Measurements from ENCODE around the gene HTR1B. TPM values are rescaled to one million over a fixed set of nuclear protein-coding genes. Genes with fewer than 3 reads are reported as not detected.

Gene HTR1B
- total RNA-seq, 1 donor from 2014 or later, result not detected

- H3K4me3 ChIP-seq (ENCODE audit: low read depth, low read length), result no peak overlapping the region
- DNase-seq (ENCODE audit: low read depth), result no peak
- TF ChIP-seq CTCF (conservative IDR thresholded peaks at IDR 0.05; ENCODE audit: low read depth, low read length), result no peak
Measured at GRCh38 chr6:77482981-77483380, 19.7 kb upstream of the HTR1B start.

- no peak overlapping the region for H3K4me3 ChIP-seq (ENCODE audit: low read depth, low read length)
- no peak for TF ChIP-seq CTCF (conservative IDR thresholded peaks at IDR 0.05; ENCODE audit: low read depth, low read length)
- DNase-seq (ENCODE audit: low read depth), result no peak
Measured at GRCh38 chr6:77474973-77475372, 11.7 kb upstream of the HTR1B start.

- no peak for DNase-seq (ENCODE audit: low read depth)
- no peak overlapping the region for H3K4me3 ChIP-seq (ENCODE audit: low read depth, low read length)
- TF ChIP-seq CTCF (conservative IDR thresholded peaks at IDR 0.05; ENCODE audit: low read depth, low read length), result no peak
Measured at GRCh38 chr6:77474286-77474956, 11.1 kb upstream of the HTR1B start.

GRCh38 chr6:77470983-77471382 lies 7.7 kb upstream of the HTR1B start:
- no peak overlapping the region for H3K4me3 ChIP-seq (ENCODE audit: low read depth, low read length)
- peak; percentile 32 for DNase-seq (ENCODE audit: low read depth)
- no peak for TF ChIP-seq CTCF (conservative IDR thresholded peaks at IDR 0.05; ENCODE audit: low read depth, low read length)

GRCh38 chr6:77468939-77469338 lies 5.6 kb upstream of the HTR1B start:
- H3K4me3 ChIP-seq (ENCODE audit: low read depth, low read length), result no peak overlapping the region
- no peak for DNase-seq (ENCODE audit: low read depth)
- TF ChIP-seq CTCF (conservative IDR thresholded peaks at IDR 0.05; ENCODE audit: low read depth, low read length), result no peak

GRCh38 chr6:77466451-77467437 lies 3.5 kb upstream of the HTR1B start:
- DNase-seq (ENCODE audit: low read depth), result peak; percentile 9

More at GRCh38 chr6:77466451-77467437, 3.5 kb upstream of the HTR1B start:
- peak; percentile 13 for TF ChIP-seq CTCF (conservative IDR thresholded peaks at IDR 0.05; ENCODE audit: low read depth, low read length)
- H3K4me3 ChIP-seq (ENCODE audit: low read depth, low read length), result peak overlapping the region; percentile 92

Data from epithelial cell of proximal tubule (primary cell).